Pulmonary artery endothelial cell (primary cell): ENCODE data around the gene ARHGAP21. TPM values are rescaled to one million over a fixed set of nuclear protein-coding genes. Genes with fewer than 3 reads are reported as not detected.

Source experiments
- DNase-seq: peaks from one replicate; pipeline ENCODE4 v3.0.0-alpha.2; 2011; ENCODE audit warnings: low read depth, low spot score
- total RNA-seq: library from RNA; depleted of rRNA; stranded (reverse); fragments of >200 nt; gene quantifications from 2 replicates; pipeline ENCODE4 v1.2.3, GENCODE V29; 2014

ARHGAP21 gene
- total RNA-seq, 1 donor from 2014 or later = 62.2 TPM

DNA sequence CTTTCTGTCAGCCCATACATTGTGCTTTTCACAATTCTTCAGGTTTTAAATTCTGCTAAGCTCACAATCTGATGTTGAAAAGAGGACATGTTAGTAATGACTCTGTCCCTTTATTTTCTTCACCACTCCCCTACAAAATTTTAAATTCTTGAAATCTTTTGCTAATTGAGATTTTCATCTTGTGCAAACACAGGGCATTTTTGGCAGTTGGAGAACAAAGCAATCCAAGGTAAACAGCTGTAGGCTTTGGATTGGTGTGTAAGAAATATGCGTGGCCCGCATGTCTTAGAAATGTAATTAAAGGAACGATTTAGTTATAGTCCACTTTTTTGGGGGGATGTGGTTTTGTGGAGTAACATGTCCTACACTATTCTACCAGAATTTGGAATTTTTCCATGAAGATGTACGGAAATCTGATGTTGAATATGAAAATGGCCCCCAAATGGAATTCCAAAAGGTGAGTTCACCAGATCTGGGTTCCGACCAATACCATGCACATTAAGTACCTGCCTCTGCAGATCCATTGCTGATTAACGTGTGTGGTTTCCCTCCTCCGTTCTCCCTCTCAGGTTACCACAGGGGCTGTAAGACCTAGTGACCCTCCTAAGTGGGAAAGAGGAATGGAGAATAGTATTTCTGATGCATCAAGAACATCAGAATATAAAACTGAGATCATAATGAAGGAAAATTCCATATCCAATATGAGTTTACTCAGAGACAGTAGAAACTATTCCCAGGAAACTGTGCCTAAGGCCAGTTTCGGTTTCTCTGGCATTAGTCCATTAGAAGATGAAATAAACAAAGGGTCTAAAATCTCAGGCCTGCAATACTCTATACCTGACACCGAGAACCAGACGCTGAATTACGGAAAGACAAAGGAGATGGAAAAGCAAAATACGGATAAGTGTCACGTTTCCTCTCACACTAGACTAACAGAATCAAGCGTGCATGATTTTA is 181.1 kb downstream of the ARHGAP21 start:
- DNase-seq = no peak

DNA sequence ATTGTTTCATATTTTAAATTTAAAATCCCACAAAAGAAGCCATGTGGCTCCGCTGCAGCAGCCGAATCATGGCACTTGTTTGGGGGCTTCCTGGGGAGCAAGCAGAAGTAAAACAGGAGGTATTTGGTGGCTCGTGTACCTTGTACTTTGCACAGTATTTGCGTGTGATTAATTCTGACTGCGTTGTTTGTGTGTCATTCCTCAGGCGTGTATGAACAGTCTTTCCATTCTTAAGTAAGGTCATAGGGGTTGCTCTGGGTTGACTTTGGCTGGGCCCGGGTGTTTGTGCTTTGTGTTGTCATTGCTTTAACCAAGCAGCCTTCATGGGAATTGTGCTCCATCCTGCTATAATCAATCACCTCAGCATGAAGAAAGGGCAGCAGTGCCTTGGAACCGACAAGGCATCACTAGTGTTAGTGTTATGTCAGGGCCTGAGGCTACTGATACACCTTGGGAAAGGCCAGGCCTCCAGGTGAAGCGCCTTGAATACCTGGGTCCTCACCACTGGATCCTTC is 182.4 kb downstream of the ARHGAP21 start:
- no peak for DNase-seq

DNA sequence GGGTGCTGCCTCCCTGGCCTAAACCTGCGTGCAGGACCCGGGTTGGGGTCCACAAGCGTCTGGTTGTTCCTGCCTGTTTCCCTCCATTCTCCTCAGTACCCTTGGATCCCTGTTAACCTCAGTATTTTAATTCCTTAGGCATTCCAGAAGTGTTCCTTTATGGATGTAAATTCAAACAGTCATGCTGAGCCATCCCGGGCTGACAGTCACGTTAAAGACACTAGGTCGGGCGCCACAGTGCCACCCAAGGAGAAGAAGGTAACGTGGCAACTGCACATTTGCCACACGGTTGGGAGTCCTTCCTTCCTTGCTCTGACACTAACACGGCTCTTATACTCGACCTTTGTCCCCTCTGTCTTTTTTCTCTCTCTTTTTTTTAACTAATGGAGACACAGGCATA is 187.1 kb downstream of the ARHGAP21 start:
- DNase-seq = no peak

DNA sequence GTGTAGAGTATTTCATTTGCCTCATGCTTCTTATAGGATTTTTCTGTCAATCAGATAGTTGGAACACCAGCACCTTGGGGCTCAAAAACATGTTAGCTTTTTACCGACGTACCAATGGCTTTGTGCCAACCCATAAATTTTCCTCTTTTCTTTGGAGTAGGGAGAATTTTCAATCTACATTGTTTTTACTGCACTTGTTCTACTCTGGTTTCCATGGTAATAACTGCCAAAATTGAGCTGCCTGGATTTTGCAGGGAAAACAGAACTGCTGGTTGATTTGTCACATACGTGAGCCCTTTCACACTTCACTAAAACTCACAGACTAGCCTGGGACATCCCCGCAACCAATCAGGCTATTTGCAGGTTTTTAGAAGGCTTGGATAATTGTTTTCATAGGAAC is 189.7 kb downstream of the ARHGAP21 start:
- DNase-seq = no peak

Other genes starting within 250 kb of the ARHGAP21 start
- gene PRTFDC1, start 228.7 kb upstream of the ARHGAP21 start, total RNA-seq = 6.7 and 22.5 TPM in 2 replicates